ENCODE results near the gene AEBP1. TPM values are rescaled to one million over a fixed set of nuclear protein-coding genes. Genes with fewer than 3 reads are reported as not detected.
A peak's percentile ranks its signal among the peaks of the same experiment; 100 is the strongest.

Gene AEBP1
- total and polyA plus RNA-seq, 2 of the 4 experiments (the other 2 are of a cell fraction), result 1.1 to 5.7 TPM

- TF ChIP-seq RAD21 (IDR thresholded peaks at IDR 0.05; ENCODE audit: low read length), result no peak
- TF ChIP-seq RCOR1 (IDR thresholded peaks at IDR 0.05; ENCODE audit: insufficient replicate concordance, low read length), result no peak
Observed at GRCh38 chr7:44067064-44067951, 36.8 kb upstream of the AEBP1 start (continued).

- H2BK15ac ChIP-seq (ENCODE audit: low read depth, low read length), result no peak overlapping the region
- H3K27me3 ChIP-seq (ENCODE audit: control insufficient read depth, insufficient read depth, low read length), result no peaks in the 10 kb centered on the region
- no peak overlapping the region for H3K18ac ChIP-seq (ENCODE audit: low read depth, low read length)
- peaks cover 4% of the 10 kb centered on the region; the same call in 1 of the 2 replicates for H3K36me3 ChIP-seq (ENCODE audit: control insufficient read depth, insufficient read depth, low read length)
- ChIA-PET CTCF (no interaction called here), POLR2A (ENCODE audit: unreplicated experiment) (interaction anchor here (0.9 kb wide), 1 partner anchor 20 kb away, joined by 4 read pairs; no protein-coding TSS in a partner anchor)
- ATAC-seq (ENCODE audit: low read depth), result no peak
- in situ Hi-C loops (cut with MboI; ENCODE audit: low sequenced_read_pairs) (loop anchor here (5.0 kb wide), 1 partner anchor 129 kb away; no protein-coding TSS in a partner anchor), intact Hi-C loops (cut with micrococcal nuclease) (no loop called here), dilution Hi-C loops (cut with HindIII; ENCODE audit: low sequenced_read_pairs, unreplicated experiment) (no loop called here)
- H3K9me3 ChIP-seq (ENCODE audit: control insufficient read depth, insufficient read depth, low read length), result no peaks in the 10 kb centered on the region
- H3K4me2 ChIP-seq (ENCODE audit: low read depth, low read length), result no peak overlapping the region
- TF ChIP-seq CEBPB (IDR thresholded peaks at IDR 0.05; ENCODE audit: low read depth, low read length) (no peak), RFX5 (IDR thresholded peaks at IDR 0.05; ENCODE audit: low read depth, low read length) (no peak), MAFK (IDR thresholded peaks at IDR 0.05; ENCODE audit: low read depth, low read length) (no peak), BHLHE40 (IDR thresholded peaks at IDR 0.05; ENCODE audit: low read depth, low read length) (no peak), CTCF (conservative IDR thresholded peaks at IDR 0.05; ENCODE audit: low read depth, low read length) (no peak), POLR2A (IDR thresholded peaks at IDR 0.05; ENCODE audit: low read depth, low read length) (peak; percentile 58), MAZ (IDR thresholded peaks at IDR 0.05; ENCODE audit: borderline replicate concordance, low read depth, low read length) (no peak)
- BruUV-seq (replicated peaks), result no TSS peak
- H3K4me3 ChIP-seq (ENCODE audit: insufficient read depth, low read depth, low read length), result no peak overlapping the region
- H3K14ac ChIP-seq (replicated peaks; ENCODE audit: low read depth, low read length), result no peak overlapping the region
- H2BK5ac ChIP-seq (ENCODE audit: low read depth, low read length, poor library complexity, severe bottlenecking), result no peak overlapping the region
- 67% methylated on average over 2 of the region's 7 CpGs; no CpG with 5 or more reads in 1 of the 2 experiments for WGBS, 2 experiments (ENCODE audit: extremely low coverage in 2 of 2, insufficient read length in 1 of 2)
- H2AFZ ChIP-seq (replicated peaks; ENCODE audit: low read length, poor library complexity), result no peak overlapping the region
- no peak overlapping the region for H2BK120ac ChIP-seq (ENCODE audit: low read depth, low read length)
- H3K27ac ChIP-seq (ENCODE audit: insufficient read depth, low read length), result no peak overlapping the region
- peaks cover 18% of the 10 kb centered on the region for H4K20me1 ChIP-seq (ENCODE audit: insufficient read depth, low read length)
- H4K5ac ChIP-seq (ENCODE audit: low read depth, low read length), result no peak overlapping the region
- H3K9ac ChIP-seq (ENCODE audit: low read depth, low read length), result no peak overlapping the region
- H4K8ac ChIP-seq (ENCODE audit: low read depth in 2 of 2, low read length in 2 of 2), result no peak overlapping the region
- peaks cover 19% of the 10 kb centered on the region for H3K4me1 ChIP-seq (ENCODE audit: control insufficient read depth, insufficient read depth, low read length)
- DNase-seq, result peak; percentile 50
- no peaks in the 10 kb centered on the region; the same call in 1 of the 2 replicates for H3K9me1 ChIP-seq (ENCODE audit: insufficient read depth, low read length)
- no peak overlapping the region for H3K4ac ChIP-seq (ENCODE audit: low read depth, low read length)
- no peak overlapping the region for H2BK20ac ChIP-seq (ENCODE audit: low read depth, low read length)
- no peak overlapping the region for H2AK9ac ChIP-seq (replicated peaks; ENCODE audit: low read depth, low read length, poor library complexity)
- H2AK5ac ChIP-seq (ENCODE audit: low read depth, low read length), result no peak overlapping the region
- no peak overlapping the region for H3K56ac ChIP-seq (ENCODE audit: extremely low read depth, insufficient read depth, low read length)
- no peak overlapping the region for H3K23ac ChIP-seq (ENCODE audit: low read depth, low read length)
- no peak overlapping the region for H4K91ac ChIP-seq (ENCODE audit: insufficient read depth, low read depth, low read length)
- H3K79me1 ChIP-seq (ENCODE audit: low read depth in 1 of 2, low read length in 2 of 2), result no peaks in the 10 kb centered on the region
Observed at GRCh38 chr7:44068054-44068453, 36.1 kb upstream of the AEBP1 start.
